ENCODE measurements around the gene SPACA7.

The SPACA7 gene

GRCh38 chr13:112465251-112466131, 89.3 kb downstream of the SPACA7 start:
- DNase-seq (ENCODE audit: low spot score in 2 of 2) (no peak), ATAC-seq (ENCODE audit: low read depth) (no peak)
- peaks cover 2% of the 10 kb centered on the region for H3K27me3 Mint-ChIP-seq
- H3K4me1 Mint-ChIP-seq, result no peaks in the 10 kb centered on the region
- peaks cover 5% of the 10 kb centered on the region for H3K9me3 Mint-ChIP-seq
- H3K27ac Mint-ChIP-seq, result no peak overlapping the region
- no peak overlapping the region for H3K4me3 Mint-ChIP-seq
- H3K36me3 Mint-ChIP-seq, result peaks cover 10% of the 10 kb centered on the region

GRCh38 chr13:112466132-112467058, 90.2 kb downstream of the SPACA7 start:
- no peak overlapping the region for H3K4me3 Mint-ChIP-seq
- no peak for DNase-seq (ENCODE audit: low spot score in 2 of 2)
- H3K36me3 Mint-ChIP-seq, result peaks cover 8% of the 10 kb centered on the region
- no peak for ATAC-seq (ENCODE audit: low read depth)
- H3K27ac Mint-ChIP-seq, result no peak overlapping the region
- peaks cover 2% of the 10 kb centered on the region for H3K27me3 Mint-ChIP-seq
- peaks cover 5% of the 10 kb centered on the region for H3K9me3 Mint-ChIP-seq
- H3K4me1 Mint-ChIP-seq, result no peaks in the 10 kb centered on the region

GRCh38 chr13:112467236-112467635, 91.1 kb downstream of the SPACA7 start:
- ATAC-seq (ENCODE audit: low read depth) (no peak), DNase-seq (ENCODE audit: low spot score in 2 of 2) (no peak)
- no peak overlapping the region for H3K27ac Mint-ChIP-seq
- H3K4me3 Mint-ChIP-seq, result no peak overlapping the region
- H3K27me3 Mint-ChIP-seq, result peaks cover 2% of the 10 kb centered on the region
- H3K9me3 Mint-ChIP-seq, result peaks cover 6% of the 10 kb centered on the region
- peaks cover 8% of the 10 kb centered on the region for H3K36me3 Mint-ChIP-seq
- no peaks in the 10 kb centered on the region for H3K4me1 Mint-ChIP-seq

- H3K27me3 Mint-ChIP-seq, result peaks cover 2% of the 10 kb centered on the region
- ATAC-seq (ENCODE audit: low read depth) (no peak), DNase-seq (ENCODE audit: low spot score in 2 of 2) (no peak)
- peaks cover 3% of the 10 kb centered on the region for H3K9me3 Mint-ChIP-seq
- H3K36me3 Mint-ChIP-seq, result peaks cover 8% of the 10 kb centered on the region
- H3K27ac Mint-ChIP-seq, result no peak overlapping the region
- no peaks in the 10 kb centered on the region for H3K4me1 Mint-ChIP-seq
- H3K4me3 Mint-ChIP-seq, result no peak overlapping the region
Observed at GRCh38 chr13:112468069-112468468, 91.9 kb downstream of the SPACA7 start.

- Mint-ChIP-seq H3K27ac (no peak overlapping the region), H3K4me3 (no peak overlapping the region), H3K4me1 (no peaks in the 10 kb centered on the region), H3K27me3 (no peaks in the 10 kb centered on the region), H3K36me3 (peaks cover 7% of the 10 kb centered on the region), H3K9me3 (peaks cover 1% of the 10 kb centered on the region)
- ATAC-seq (ENCODE audit: low read depth) (no peak), DNase-seq (ENCODE audit: low spot score in 2 of 2) (no peak)
Observed at GRCh38 chr13:112469071-112469745, 93.1 kb downstream of the SPACA7 start.

- Mint-ChIP-seq H3K4me3 (no peak overlapping the region), H3K4me1 (no peaks in the 10 kb centered on the region), H3K27me3 (no peaks in the 10 kb centered on the region), H3K36me3 (peaks cover 9% of the 10 kb centered on the region), H3K9me3 (peaks cover 4% of the 10 kb centered on the region), H3K27ac (no peak overlapping the region)
- ATAC-seq (ENCODE audit: low read depth), result no peak
- DNase-seq (ENCODE audit: low spot score in 2 of 2), result no peak
Observed at GRCh38 chr13:112473818-112474217, 97.7 kb downstream of the SPACA7 start.

- Mint-ChIP-seq H3K9me3 (peaks cover 4% of the 10 kb centered on the region), H3K27me3 (no peaks in the 10 kb centered on the region), H3K36me3 (peaks cover 9% of the 10 kb centered on the region), H3K4me1 (no peaks in the 10 kb centered on the region), H3K4me3 (no peak overlapping the region), H3K27ac (no peak overlapping the region)
- ATAC-seq (ENCODE audit: low read depth), result no peak
- DNase-seq (ENCODE audit: low spot score in 2 of 2), result no peak
Observed at GRCh38 chr13:112474869-112475268, 98.7 kb downstream of the SPACA7 start.

- peaks cover 6% of the 10 kb centered on the region for H3K9me3 Mint-ChIP-seq
- no peaks in the 10 kb centered on the region for H3K27me3 Mint-ChIP-seq
- H3K4me1 Mint-ChIP-seq, result no peaks in the 10 kb centered on the region
- H3K36me3 Mint-ChIP-seq, result peaks cover 9% of the 10 kb centered on the region
- H3K4me3 Mint-ChIP-seq, result no peak overlapping the region
- no peak overlapping the region for H3K27ac Mint-ChIP-seq
- ATAC-seq (ENCODE audit: low read depth) (no peak), DNase-seq (ENCODE audit: low spot score in 2 of 2) (no peak)
Observed at GRCh38 chr13:112475889-112476288, 99.7 kb downstream of the SPACA7 start.

- ATAC-seq (ENCODE audit: low read depth) (no peak), DNase-seq (ENCODE audit: low spot score in 2 of 2) (no peak)
- H3K4me1 Mint-ChIP-seq, result peaks cover under 1% of the 10 kb centered on the region
- no peak overlapping the region for H3K27ac Mint-ChIP-seq
- no peak overlapping the region for H3K4me3 Mint-ChIP-seq
- H3K9me3 Mint-ChIP-seq, result peaks cover 7% of the 10 kb centered on the region
- no peaks in the 10 kb centered on the region for H3K27me3 Mint-ChIP-seq
- peaks cover 7% of the 10 kb centered on the region for H3K36me3 Mint-ChIP-seq
Observed at GRCh38 chr13:112477070-112477619, 101.0 kb downstream of the SPACA7 start.

- no peak overlapping the region for H3K4me3 Mint-ChIP-seq
- peaks cover 8% of the 10 kb centered on the region for H3K36me3 Mint-ChIP-seq
- DNase-seq (ENCODE audit: low spot score in 2 of 2), result no peak
- H3K27ac Mint-ChIP-seq, result no peak overlapping the region
- no peaks in the 10 kb centered on the region for H3K27me3 Mint-ChIP-seq
- H3K4me1 Mint-ChIP-seq, result peaks cover 2% of the 10 kb centered on the region
- H3K9me3 Mint-ChIP-seq, result peaks cover 13% of the 10 kb centered on the region
- ATAC-seq (ENCODE audit: low read depth), result no peak
Observed at GRCh38 chr13:112479389-112479788, 103.2 kb downstream of the SPACA7 start.

- H3K4me1 Mint-ChIP-seq, result peaks cover 2% of the 10 kb centered on the region
- ATAC-seq (ENCODE audit: low read depth) (no peak), DNase-seq (ENCODE audit: low spot score in 2 of 2) (no peak)
- H3K4me3 Mint-ChIP-seq, result no peak overlapping the region
- H3K9me3 Mint-ChIP-seq, result peaks cover 11% of the 10 kb centered on the region
- H3K27ac Mint-ChIP-seq, result no peak overlapping the region
- H3K36me3 Mint-ChIP-seq, result peaks cover 14% of the 10 kb centered on the region
- no peaks in the 10 kb centered on the region for H3K27me3 Mint-ChIP-seq
Observed at GRCh38 chr13:112481458-112481857, 105.3 kb downstream of the SPACA7 start.

- DNase-seq (ENCODE audit: low spot score in 2 of 2), result no peak
- no peak for ATAC-seq (ENCODE audit: low read depth)
- H3K27me3 Mint-ChIP-seq, result no peaks in the 10 kb centered on the region
Observed at GRCh38 chr13:112483299-112483698, 107.1 kb downstream of the SPACA7 start.

More at GRCh38 chr13:112483299-112483698, 107.1 kb downstream of the SPACA7 start:
- peaks cover 11% of the 10 kb centered on the region for H3K9me3 Mint-ChIP-seq
- H3K36me3 Mint-ChIP-seq, result peaks cover 22% of the 10 kb centered on the region
- peaks cover 2% of the 10 kb centered on the region for H3K4me1 Mint-ChIP-seq
- peak overlapping the region; percentile 26 for H3K27ac Mint-ChIP-seq
- H3K4me3 Mint-ChIP-seq, result no peak overlapping the region
